Measurements from ENCODE around the gene FSTL3.

The FSTL3 gene

DNA sequence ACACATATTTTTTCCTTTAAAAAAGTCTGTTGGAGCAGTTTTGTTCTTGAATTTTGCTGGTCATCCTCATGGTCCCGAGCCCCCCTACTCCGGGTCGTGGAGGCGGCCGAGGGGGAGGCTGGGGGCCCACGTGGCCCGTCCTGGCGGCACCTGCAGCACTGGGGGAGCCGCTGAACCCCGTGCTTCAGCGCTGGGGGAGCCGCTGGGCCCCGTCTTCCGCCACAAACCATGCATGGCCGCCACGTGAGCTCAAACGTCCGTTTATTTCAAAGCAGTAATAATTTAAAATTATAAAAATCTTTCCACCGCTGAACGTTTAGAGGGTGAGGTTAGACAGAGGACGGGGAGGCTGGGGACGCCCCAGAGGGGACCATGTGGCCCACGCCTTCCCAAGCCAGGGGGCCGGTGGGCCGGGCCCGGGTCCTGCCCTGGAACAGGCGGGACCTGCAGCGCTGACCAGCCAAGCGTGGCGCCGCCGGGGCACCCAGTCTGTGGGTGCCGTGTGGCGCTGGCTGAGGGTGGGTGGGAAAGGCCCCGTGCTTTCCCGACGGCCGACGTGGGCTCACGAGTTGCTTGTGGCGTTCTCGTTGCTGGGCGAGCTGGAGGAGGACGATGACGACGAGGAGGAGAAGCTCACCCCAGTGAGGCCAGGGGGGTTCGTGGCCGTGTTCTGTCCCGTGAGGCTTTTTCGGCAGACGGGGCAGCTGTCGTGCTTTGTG is 28.5 kb upstream of the FSTL3 start:
- H3K18ac ChIP-seq (ENCODE audit: low read length): no peak overlapping the region
- H3K23ac ChIP-seq (ENCODE audit: low read length): no peak overlapping the region
- no peak overlapping the region for H3K56ac ChIP-seq (ENCODE audit: low read length)
- peaks cover 9% of the 10 kb centered on the region for H3K36me3 ChIP-seq (ENCODE audit: control insufficient read depth, insufficient read depth, low read length)
- H3K9ac ChIP-seq (ENCODE audit: low read length): no peak overlapping the region
- H3K4me3 ChIP-seq (ENCODE audit: low read length): no peak overlapping the region
- H2BK15ac ChIP-seq (replicated peaks; ENCODE audit: low read depth): no peak overlapping the region
- DNase-seq: no peak
- peaks cover 4% of the 10 kb centered on the region for H3K79me2 ChIP-seq (ENCODE audit: control insufficient read depth, insufficient read depth, low read length)
- H4K8ac ChIP-seq (ENCODE audit: low read depth, low read length): no peak overlapping the region
- H3K27ac ChIP-seq (ENCODE audit: low read depth, low read length): no peak overlapping the region
- H3K4me2 ChIP-seq (ENCODE audit: low read length): no peak overlapping the region
- H4K5ac ChIP-seq (ENCODE audit: low read length): no peak overlapping the region
- H3K4ac ChIP-seq (ENCODE audit: low read depth, low read length): no peak overlapping the region
- no peaks in the 10 kb centered on the region for H3K79me1 ChIP-seq (ENCODE audit: low read length)
- no peak overlapping the region for H2BK5ac ChIP-seq (ENCODE audit: low read length)
- H3K27me3 ChIP-seq (ENCODE audit: insufficient read depth, low read length, poor library complexity): no peaks in the 10 kb centered on the region
- H2BK120ac ChIP-seq (ENCODE audit: low read depth, low read length): no peak overlapping the region
- H3K4me1 ChIP-seq (ENCODE audit: control insufficient read depth, low read depth, low read length): no peaks in the 10 kb centered on the region
- no CpG with 5 or more reads among the region's 52 CpGs for WGBS (ENCODE audit: extremely low coverage, insufficient coverage, low lambda C conversion rate)
- H2AK5ac ChIP-seq (ENCODE audit: low read length): no peak overlapping the region

- Histone ChIP-seq H3K4ac (ENCODE audit: low read depth, low read length) (no peak overlapping the region), H4K5ac (ENCODE audit: low read length) (no peak overlapping the region), H3K27ac (ENCODE audit: low read depth, low read length) (no peak overlapping the region), H3K4me1 (ENCODE audit: control insufficient read depth, low read depth, low read length) (no peaks in the 10 kb centered on the region), H2BK5ac (ENCODE audit: low read length) (no peak overlapping the region), H3K4me2 (ENCODE audit: low read length) (no peak overlapping the region), H3K36me3 (ENCODE audit: control insufficient read depth, insufficient read depth, low read length) (peaks cover 9% of the 10 kb centered on the region), H3K56ac (ENCODE audit: low read length) (no peak overlapping the region), H3K79me2 (ENCODE audit: control insufficient read depth, insufficient read depth, low read length) (peaks cover 9% of the 10 kb centered on the region), H2BK120ac (ENCODE audit: low read depth, low read length) (no peak overlapping the region), H3K79me1 (ENCODE audit: low read length) (no peaks in the 10 kb centered on the region), H2BK15ac (replicated peaks; ENCODE audit: low read depth) (no peak overlapping the region), H3K27me3 (ENCODE audit: insufficient read depth, low read length, poor library complexity) (no peaks in the 10 kb centered on the region), H3K23ac (ENCODE audit: low read length) (no peak overlapping the region), H4K8ac (ENCODE audit: low read depth, low read length) (no peak overlapping the region), H3K4me3 (ENCODE audit: low read length) (no peak overlapping the region), H3K18ac (ENCODE audit: low read length) (no peak overlapping the region), H2AK5ac (ENCODE audit: low read length) (no peak overlapping the region), H3K9ac (ENCODE audit: low read length) (no peak overlapping the region)
- WGBS (ENCODE audit: extremely low coverage, insufficient coverage, low lambda C conversion rate): no CpG with 5 or more reads among the region's 29 CpGs
- no peak for DNase-seq
Measured at GRCh38 chr19:648305-648704, 27.9 kb upstream of the FSTL3 start.

GRCh38 chr19:648904-649801 is 27.0 kb upstream of the FSTL3 start:
- no peak overlapping the region for H3K4ac ChIP-seq (ENCODE audit: low read depth, low read length)
- no peak for DNase-seq
- WGBS (ENCODE audit: extremely low coverage, insufficient coverage, low lambda C conversion rate): no CpG with 5 or more reads among the region's 53 CpGs
- no peak overlapping the region for H2AK5ac ChIP-seq (ENCODE audit: low read length)
- H3K4me1 ChIP-seq (ENCODE audit: control insufficient read depth, low read depth, low read length): no peaks in the 10 kb centered on the region
- H3K18ac ChIP-seq (ENCODE audit: low read length): no peak overlapping the region
- H3K79me2 ChIP-seq (ENCODE audit: control insufficient read depth, insufficient read depth, low read length): peaks cover 18% of the 10 kb centered on the region
- no peaks in the 10 kb centered on the region for H3K27me3 ChIP-seq (ENCODE audit: insufficient read depth, low read length, poor library complexity)
- no peak overlapping the region for H4K5ac ChIP-seq (ENCODE audit: low read length)
- no peak overlapping the region for H3K23ac ChIP-seq (ENCODE audit: low read length)
- H4K8ac ChIP-seq (ENCODE audit: low read depth, low read length): no peak overlapping the region
- H3K4me3 ChIP-seq (ENCODE audit: low read length): no peak overlapping the region
- H3K27ac ChIP-seq (ENCODE audit: low read depth, low read length): no peak overlapping the region
- peaks cover 4% of the 10 kb centered on the region for H3K79me1 ChIP-seq (ENCODE audit: low read length)
- no peak overlapping the region for H2BK5ac ChIP-seq (ENCODE audit: low read length)
- H3K36me3 ChIP-seq (ENCODE audit: control insufficient read depth, insufficient read depth, low read length): peaks cover 9% of the 10 kb centered on the region
- H2BK15ac ChIP-seq (replicated peaks; ENCODE audit: low read depth): no peak overlapping the region
- no peak overlapping the region for H3K9ac ChIP-seq (ENCODE audit: low read length)
- no peak overlapping the region for H3K56ac ChIP-seq (ENCODE audit: low read length)
- no peak overlapping the region for H3K4me2 ChIP-seq (ENCODE audit: low read length)
- no peak overlapping the region for H2BK120ac ChIP-seq (ENCODE audit: low read depth, low read length)

GRCh38 chr19:650121-650520 is 26.1 kb upstream of the FSTL3 start:
- no CpG with 5 or more reads among the region's 11 CpGs for WGBS (ENCODE audit: extremely low coverage, insufficient coverage, low lambda C conversion rate)
- H3K36me3 ChIP-seq (ENCODE audit: control insufficient read depth, insufficient read depth, low read length): peaks cover 9% of the 10 kb centered on the region
- H3K56ac ChIP-seq (ENCODE audit: low read length): no peak overlapping the region

GRCh38 chr19:651114-651818 is 24.9 kb upstream of the FSTL3 start:
- Histone ChIP-seq H3K4me2 (ENCODE audit: low read length) (no peak overlapping the region), H4K8ac (ENCODE audit: low read depth, low read length) (no peak overlapping the region), H2AK5ac (ENCODE audit: low read length) (no peak overlapping the region), H2BK5ac (ENCODE audit: low read length) (no peak overlapping the region), H3K9ac (ENCODE audit: low read length) (no peak overlapping the region), H3K27ac (ENCODE audit: low read depth, low read length) (no peak overlapping the region), H3K23ac (ENCODE audit: low read length) (no peak overlapping the region), H3K27me3 (ENCODE audit: insufficient read depth, low read length, poor library complexity) (no peaks in the 10 kb centered on the region), H4K5ac (ENCODE audit: low read length) (no peak overlapping the region), H3K18ac (ENCODE audit: low read length) (no peak overlapping the region), H3K4ac (ENCODE audit: low read depth, low read length) (no peak overlapping the region), H2BK120ac (ENCODE audit: low read depth, low read length) (no peak overlapping the region), H3K79me2 (ENCODE audit: control insufficient read depth, insufficient read depth, low read length) (peaks cover 34% of the 10 kb centered on the region), H3K79me1 (ENCODE audit: low read length) (peaks cover 4% of the 10 kb centered on the region), H3K36me3 (ENCODE audit: control insufficient read depth, insufficient read depth, low read length) (peaks cover 9% of the 10 kb centered on the region), H3K4me3 (ENCODE audit: low read length) (no peak overlapping the region), H3K4me1 (ENCODE audit: control insufficient read depth, low read depth, low read length) (no peaks in the 10 kb centered on the region), H3K56ac (ENCODE audit: low read length) (no peak overlapping the region), H2BK15ac (replicated peaks; ENCODE audit: low read depth) (no peak overlapping the region)
- WGBS (ENCODE audit: extremely low coverage, insufficient coverage, low lambda C conversion rate): no CpG with 5 or more reads among the region's 58 CpGs
- DNase-seq: no peak

More at GRCh38 chr19:650121-650520, 26.1 kb upstream of the FSTL3 start:
- Histone ChIP-seq H3K4ac (ENCODE audit: low read depth, low read length) (no peak overlapping the region), H2BK5ac (ENCODE audit: low read length) (no peak overlapping the region), H2AK5ac (ENCODE audit: low read length) (no peak overlapping the region), H3K79me1 (ENCODE audit: low read length) (peaks cover 4% of the 10 kb centered on the region), H3K9ac (ENCODE audit: low read length) (no peak overlapping the region), H4K5ac (ENCODE audit: low read length) (no peak overlapping the region), H4K8ac (ENCODE audit: low read depth, low read length) (no peak overlapping the region), H3K4me2 (ENCODE audit: low read length) (no peak overlapping the region), H3K79me2 (ENCODE audit: control insufficient read depth, insufficient read depth, low read length) (peaks cover 23% of the 10 kb centered on the region), H3K23ac (ENCODE audit: low read length) (no peak overlapping the region), H3K27ac (ENCODE audit: low read depth, low read length) (no peak overlapping the region), H2BK120ac (ENCODE audit: low read depth, low read length) (no peak overlapping the region), H3K4me1 (ENCODE audit: control insufficient read depth, low read depth, low read length) (no peaks in the 10 kb centered on the region), H3K27me3 (ENCODE audit: insufficient read depth, low read length, poor library complexity) (no peaks in the 10 kb centered on the region), H3K4me3 (ENCODE audit: low read length) (no peak overlapping the region), H3K18ac (ENCODE audit: low read length) (no peak overlapping the region), H2BK15ac (replicated peaks; ENCODE audit: low read depth) (no peak overlapping the region)
- DNase-seq: no peak

Data from mesendoderm (in vitro differentiated cells).